H9 (cell line): ENCODE results near the gene GSTK1. TPM values are rescaled to one million over a fixed set of nuclear protein-coding genes. Genes with fewer than 3 reads are reported as not detected.

Experiments used
- DNase-seq: peaks from one replicate; pipeline ENCODE4 v3.0.0-alpha.2; 2017
- H2AFZ ChIP-seq: one replicate; pipeline ENCODE4 v1.6.1; 2013; ENCODE audit warnings: mild to moderate bottlenecking, low read length, control low read depth, moderate library complexity
- H2AK5ac ChIP-seq: 2 replicates; pipeline ENCODE4 v1.6.1; 2013; ENCODE audit warnings: low read length, control low read depth, mixed read lengths; ENCODE audit not compliant: insufficient read length
- H2BK120ac ChIP-seq: one replicate; pipeline ENCODE4 v1.6.1; 2013; ENCODE audit warnings: low read depth, mild to moderate bottlenecking, low read length, control low read depth, inconsistent platforms; ENCODE audit not compliant: poor library complexity, severe bottlenecking
- H2BK12ac ChIP-seq: 2 replicates; pipeline ENCODE4 v1.6.1; 2013; ENCODE audit warnings: low read length, control low read depth, mixed read lengths, low read depth; ENCODE audit not compliant: insufficient read length
- H2BK15ac ChIP-seq: 2 replicates; pipeline ENCODE4 v1.6.1; 2013; ENCODE audit warnings: low read depth, low read length, control low read depth
- H2BK20ac ChIP-seq: one replicate; pipeline ENCODE4 v1.6.1; 2013; ENCODE audit warnings: low read depth, mild to moderate bottlenecking, low read length, control low read depth, inconsistent platforms; ENCODE audit not compliant: poor library complexity, severe bottlenecking
- H2BK5ac ChIP-seq: 2 replicates; pipeline ENCODE4 v1.6.1; 2013; ENCODE audit warnings: low read length, control low read depth, mixed read lengths; ENCODE audit not compliant: insufficient read length
- H3K14ac ChIP-seq: 2 replicates; pipeline ENCODE4 v1.6.1; 2013; ENCODE audit warnings: low read length, control low read depth; ENCODE audit not compliant: insufficient read depth
- H3K18ac ChIP-seq: 2 replicates; pipeline ENCODE4 v1.6.1; 2013; ENCODE audit warnings: low read depth, mild to moderate bottlenecking, mixed read lengths, low read length, control low read depth; ENCODE audit not compliant: insufficient read length
- H3K23ac ChIP-seq: 2 replicates; pipeline ENCODE4 v1.6.1; 2013; ENCODE audit warnings: low read length, control low read depth, mixed read lengths, low read depth; ENCODE audit not compliant: insufficient read length
- H3K23me2 ChIP-seq: 2 replicates; pipeline ENCODE4 v1.6.1; 2013; ENCODE audit warnings: low read depth, mild to moderate bottlenecking, mixed read lengths, low read length, control low read depth; ENCODE audit not compliant: insufficient read length, poor library complexity, severe bottlenecking
- H3K27ac ChIP-seq: 2 replicates; pipeline ENCODE4 v1.5.1; 2013; ENCODE audit warnings: low read length, control low read depth, mixed read lengths, low read depth; ENCODE audit not compliant: insufficient read length
- H3K27me3 ChIP-seq: 2 replicates; pipeline ENCODE4 v1.6.1; 2013; ENCODE audit warnings: low read length, control low read depth, inconsistent platforms; ENCODE audit not compliant: insufficient read depth
- H3K4ac ChIP-seq: 2 replicates; pipeline ENCODE4 v1.6.1; 2013; ENCODE audit warnings: low read depth, mild to moderate bottlenecking, control low read depth, inconsistent platforms, low read length, moderate library complexity
- H3K4me1 ChIP-seq: 2 replicates; pipeline ENCODE4 v1.6.1; 2013; ENCODE audit warnings: low read length, control low read depth, inconsistent platforms; ENCODE audit not compliant: insufficient read depth
- H3K4me2 ChIP-seq: 2 replicates; pipeline ENCODE4 v1.6.1; 2013; ENCODE audit warnings: low read length, control low read depth, mixed read lengths; ENCODE audit not compliant: insufficient read length, insufficient read depth
- H3K56ac ChIP-seq: 2 replicates; pipeline ENCODE4 v1.6.1; 2013; ENCODE audit warnings: low read depth, mild to moderate bottlenecking, mixed read lengths, low read length, control low read depth; ENCODE audit not compliant: insufficient read length
- H3K79me1 ChIP-seq: 2 replicates; pipeline ENCODE4 v1.6.1; 2013; ENCODE audit warnings: low read depth, mild to moderate bottlenecking, moderate library complexity, low read length, control low read depth, inconsistent platforms; ENCODE audit not compliant: insufficient read depth, poor library complexity, severe bottlenecking
- H3K79me2 ChIP-seq: 2 replicates; pipeline ENCODE4 v1.6.1; 2013; ENCODE audit warnings: low read length, control low read depth, inconsistent platforms; ENCODE audit not compliant: insufficient read depth
- H3K9ac ChIP-seq: 2 replicates; pipeline ENCODE4 v1.6.1; 2013; ENCODE audit warnings: low read length, control low read depth, mixed read lengths; ENCODE audit not compliant: insufficient read length; ENCODE audit errors: extremely low read depth
- H3K9me3 ChIP-seq: one replicate; pipeline ENCODE4 v1.6.1; 2013; ENCODE audit warnings: low read depth, low read length, inconsistent platforms; ENCODE audit not compliant: control insufficient read depth
- H3T11ph ChIP-seq: one replicate; pipeline ENCODE4 v1.6.1; 2013; ENCODE audit warnings: mild to moderate bottlenecking, low read length, control low read depth, inconsistent platforms
- H4K20me1 ChIP-seq: one replicate; pipeline ENCODE4 v1.6.1; 2013; ENCODE audit not compliant: control insufficient read depth, insufficient read length, insufficient read depth
- H4K5ac ChIP-seq: 2 replicates; pipeline ENCODE4 v1.6.1; 2013; ENCODE audit warnings: low read depth, mild to moderate bottlenecking, mixed read lengths, low read length, control low read depth; ENCODE audit not compliant: insufficient read length
- H4K8ac ChIP-seq: replicated peaks from 2 replicates; pipeline ENCODE4 v1.6.1; 2013; ENCODE audit warnings: low read length, control low read depth, mixed read lengths, low read depth; ENCODE audit not compliant: insufficient read length
- H4K91ac ChIP-seq: 2 replicates; pipeline ENCODE4 v1.6.1; 2013; ENCODE audit warnings: low read depth, mild to moderate bottlenecking, moderate library complexity, mixed read lengths, low read length, control low read depth; ENCODE audit not compliant: insufficient read length
- H3K27ac Mint-ChIP-seq, 3 experiments: 2 replicates in 2 of 3; 3 replicates in 1 of 3; pipeline ENCODE4 v1.8.0; 2020 to 2021; ENCODE audit warnings: mixed read lengths in 3 of 3, mild to moderate bottlenecking in 1 of 3, moderate library complexity in 1 of 3
- H3K27me3 Mint-ChIP-seq: 2 replicates; pipeline ENCODE4 v1.8.0; 2021; ENCODE audit warnings: low read depth, mild to moderate bottlenecking, moderate library complexity, mixed read lengths
- H3K36me3 Mint-ChIP-seq, 3 experiments: 2 replicates in 2 of 3; 3 replicates in 1 of 3; pipeline ENCODE4 v1.8.0; 2020 to 2021; ENCODE audit warnings: low read depth in 3 of 3, mixed read lengths in 3 of 3; ENCODE audit not compliant: insufficient read depth in 1 of 3
- H3K4me1 Mint-ChIP-seq, 2 experiments: 2 replicates each; pipeline ENCODE4 v1.8.0; 2020; ENCODE audit warnings: mixed read lengths in 2 of 2
- H3K4me3 Mint-ChIP-seq, 2 experiments: 2 replicates in 1 of 2; 3 replicates in 1 of 2; pipeline ENCODE4 v1.8.0; 2020 to 2021; ENCODE audit warnings: mild to moderate bottlenecking in 2 of 2, mixed read lengths in 2 of 2, moderate library complexity in 1 of 2
- H3K9me3 Mint-ChIP-seq, 2 experiments: 2 replicates in 1 of 2; 3 replicates in 1 of 2; pipeline ENCODE4 v1.8.0; 2020; ENCODE audit warnings: mild to moderate bottlenecking in 2 of 2, mixed read lengths in 2 of 2, moderate library complexity in 1 of 2
- CTCF ChIP-seq: fragments of 200-600 bp; sonication (generic); conservative IDR thresholded peaks from 3 replicates; pipeline ENCODE4 v1.8.0; 2021; ENCODE audit warnings: antibody characterized with exemption, mild to moderate bottlenecking
- WGBS: extraction: QIAGEN DNeasy Blood & Tissue Kit; methylation state at CpG from one replicate; pipeline ENCODE4 v1.1.7; 2013; ENCODE audit warnings: missing lambda C conversion rate, low lambda C conversion rate, mixed read lengths; ENCODE audit not compliant: insufficient read length; ENCODE audit errors: extremely low coverage; 5-methylcytosine and 5-hydroxymethylcytosine counted together
- total RNA-seq: library from RNA; stranded (reverse); gene quantifications from 2 replicates; pipeline ENCODE4 v1.2.1, GENCODE V29; 2021

Gene GSTK1
- total RNA-seq, 1 experiment from 2014 or later: 36.1 TPM

DNA sequence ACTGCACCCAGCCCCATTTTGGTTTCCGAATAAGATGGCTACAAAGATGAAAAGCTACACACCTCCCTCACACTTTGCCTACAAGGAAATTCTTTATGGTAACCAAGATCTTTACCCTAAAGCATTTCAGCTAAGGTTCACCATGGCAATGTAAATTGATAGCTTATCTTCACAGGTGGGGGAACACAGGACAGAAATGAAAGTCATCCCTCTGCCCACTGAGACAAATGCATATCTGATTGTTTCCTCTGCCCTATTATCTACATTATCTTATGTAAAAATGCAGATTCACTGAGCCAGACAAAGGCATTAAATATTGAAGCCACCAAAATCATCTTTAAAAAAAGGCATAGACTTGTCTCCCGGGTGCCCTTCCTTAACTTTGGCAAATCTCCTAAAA lies 18.3 kb downstream of the GSTK1 start:
- Histone ChIP-seq H2BK20ac (no peak overlapping the region), H3K9ac (no peak overlapping the region), H3T11ph (no peak overlapping the region), H3K79me2 (no peaks in the 10 kb centered on the region), H3K56ac (no peak overlapping the region), H3K18ac (no peak overlapping the region), H3K4ac (no peak overlapping the region), H3K79me1 (no peaks in the 10 kb centered on the region), H3K27me3 (peaks cover 2% of the 10 kb centered on the region; the same call in 1 of the 2 replicates), H3K14ac (no peak overlapping the region), H3K27ac (no peak overlapping the region), H2BK120ac (no peak overlapping the region), H3K23ac (no peak overlapping the region), H2AFZ (no peak overlapping the region), H4K5ac (no peak overlapping the region), H3K4me2 (no peak overlapping the region), H2BK5ac (no peak overlapping the region), H3K23me2 (peaks cover 5% of the 10 kb centered on the region), H2BK12ac (no peak overlapping the region), H2BK15ac (no peak overlapping the region), H4K91ac (no peak overlapping the region), H2AK5ac (no peak overlapping the region), H3K9me3 (no peaks in the 10 kb centered on the region), H3K4me1 (peaks cover 9% of the 10 kb centered on the region; the same call in 1 of the 2 replicates), H4K20me1 (no peaks in the 10 kb centered on the region), H4K8ac (no peak overlapping the region)
- peaks cover 29 to 31% of the 10 kb centered on the region in 2 experiments for H3K4me1 Mint-ChIP-seq
- no peaks in the 10 kb centered on the region; a peak in 1 of 5 replicates for H3K9me3 Mint-ChIP-seq
- H3K27me3 Mint-ChIP-seq: peaks cover 38% of the 10 kb centered on the region
- H3K36me3 Mint-ChIP-seq: peaks cover 0 to under 1% (median 0%) of the 10 kb centered on the region in 3 experiments; a peak in 2 of 7 replicates
- DNase-seq: no peak
- no peak for TF ChIP-seq CTCF
- no peak overlapping the region for H3K27ac Mint-ChIP-seq
- no peak overlapping the region for H3K4me3 Mint-ChIP-seq
- no CpG with 5 or more reads among the region's 2 CpGs for WGBS
